ENCODE results near the gene NGLY1. TPM values are rescaled to one million over a fixed set of nuclear protein-coding genes. Genes with fewer than 3 reads are reported as not detected.

The NGLY1 gene
- total RNA-seq, 1 experiment from 2014 or later = 14.6 TPM

DNA sequence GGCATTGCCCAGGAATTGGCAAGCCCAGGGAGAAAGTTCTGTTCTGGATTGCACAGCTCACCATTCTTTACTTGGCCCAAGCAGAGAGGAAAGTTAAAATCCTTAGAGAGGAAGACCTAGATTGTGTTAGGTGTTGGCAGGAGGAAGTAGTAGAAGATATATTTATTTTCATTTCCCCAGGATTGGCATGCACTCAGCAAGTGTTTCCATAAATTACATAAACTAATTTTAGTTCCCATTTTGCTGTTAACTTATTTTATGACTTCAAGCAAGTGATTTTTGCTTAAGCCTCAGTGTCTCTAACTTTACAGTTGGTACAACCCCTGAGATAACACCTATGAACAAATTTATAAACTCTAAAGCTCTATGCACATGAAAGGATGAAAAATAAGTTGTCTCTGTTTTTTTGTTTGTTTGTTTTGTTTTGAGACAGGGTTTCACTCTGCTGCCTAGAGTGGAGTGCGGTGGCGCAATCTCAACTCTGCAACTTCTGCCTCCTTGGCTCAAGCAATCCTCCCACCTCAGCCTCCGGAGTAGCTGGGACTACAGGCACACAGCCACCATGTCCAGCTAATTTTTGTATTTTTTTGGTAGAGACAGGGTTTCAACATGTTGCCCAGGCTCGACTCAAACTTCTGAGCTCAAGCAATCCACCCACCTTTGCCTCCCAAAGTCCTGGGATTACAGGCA, 87.4 kb downstream of the NGLY1 start:
- no TSS peak for BruUV-seq (replicated peaks)
- in situ Hi-C loops (cut with HindIII; ENCODE audit: low pct_unique_long_range_greater_than_20kb, low sequenced_read_pairs) = no loop called here

DNA sequence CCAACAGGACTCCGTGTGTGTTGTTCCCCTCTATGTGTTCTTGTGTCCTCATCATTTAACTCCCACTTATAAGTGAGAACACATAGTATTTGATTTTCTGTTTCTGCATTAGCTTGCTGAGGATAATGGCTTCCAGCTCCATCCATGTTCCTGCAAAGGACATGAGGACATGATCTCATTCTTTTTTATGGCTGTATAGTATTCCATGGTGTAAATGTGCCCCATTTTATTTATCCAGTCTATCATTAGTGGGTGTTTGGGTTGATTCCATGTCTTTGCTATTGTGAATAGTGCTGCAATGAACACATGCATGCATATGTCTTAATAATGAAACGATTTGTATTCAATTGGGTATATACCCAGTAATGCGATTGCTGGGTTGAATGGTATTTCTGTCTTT, 90.0 kb downstream of the NGLY1 start:
- H3K4me3 ChIP-seq (ENCODE audit: low read depth in 2 of 2, low read length in 2 of 2) = no peak overlapping the region
- peaks cover 3% of the 10 kb centered on the region; the same call in 1 of the 2 replicates for H3K27me3 ChIP-seq (ENCODE audit: control insufficient read depth, insufficient read depth, low read length)
- no peak for DNase-seq (ENCODE audit: low read depth, low spot score)
- intact Hi-C loops (cut with micrococcal nuclease; ENCODE audit: unreplicated experiment) (no loop called here), in situ Hi-C loops (cut with HindIII; ENCODE audit: low pct_unique_long_range_greater_than_20kb, low sequenced_read_pairs) (no loop called here)
- H3K9me3 ChIP-seq (ENCODE audit: control insufficient read depth, insufficient read depth, low read depth, low read length) = no peaks in the 10 kb centered on the region
- H3K36me3 ChIP-seq (ENCODE audit: control insufficient read depth, insufficient read depth, low read length) = no peaks in the 10 kb centered on the region
- CTCF ChIA-PET = no interaction called here
- no peak overlapping the region for H3K27ac ChIP-seq (ENCODE audit: low read length)
- TF ChIP-seq, protein P1, sequence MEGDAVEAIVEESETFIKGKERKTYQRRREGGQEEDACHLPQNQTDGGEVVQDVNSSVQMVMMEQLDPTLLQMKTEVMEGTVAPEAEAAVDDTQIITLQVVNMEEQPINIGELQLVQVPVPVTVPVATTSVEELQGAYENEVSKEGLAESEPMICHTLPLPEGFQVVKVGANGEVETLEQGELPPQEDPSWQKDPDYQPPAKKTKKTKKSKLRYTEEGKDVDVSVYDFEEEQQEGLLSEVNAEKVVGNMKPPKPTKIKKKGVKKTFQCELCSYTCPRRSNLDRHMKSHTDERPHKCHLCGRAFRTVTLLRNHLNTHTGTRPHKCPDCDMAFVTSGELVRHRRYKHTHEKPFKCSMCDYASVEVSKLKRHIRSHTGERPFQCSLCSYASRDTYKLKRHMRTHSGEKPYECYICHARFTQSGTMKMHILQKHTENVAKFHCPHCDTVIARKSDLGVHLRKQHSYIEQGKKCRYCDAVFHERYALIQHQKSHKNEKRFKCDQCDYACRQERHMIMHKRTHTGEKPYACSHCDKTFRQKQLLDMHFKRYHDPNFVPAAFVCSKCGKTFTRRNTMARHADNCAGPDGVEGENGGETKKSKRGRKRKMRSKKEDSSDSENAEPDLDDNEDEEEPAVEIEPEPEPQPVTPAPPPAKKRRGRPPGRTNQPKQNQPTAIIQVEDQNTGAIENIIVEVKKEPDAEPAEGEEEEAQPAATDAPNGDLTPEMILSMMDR (IDR thresholded peaks at IDR 0.05) = no peak
- no peak for TF ChIP-seq TCF7L2 (IDR thresholded peaks at IDR 0.05; ENCODE audit: low read depth, low read length)
- no peak for TF ChIP-seq REST (IDR thresholded peaks at IDR 0.05; ENCODE audit: insufficient read depth in 1 of 2, low read depth in 2 of 2, low read length in 1 of 2)
- TF ChIP-seq SIN3A (IDR thresholded peaks at IDR 0.05; ENCODE audit: borderline replicate concordance, insufficient read depth, low read depth, low read length) = no peak
- no peak for TF ChIP-seq POLR2AphosphoS5 (IDR thresholded peaks at IDR 0.05; ENCODE audit: low read depth, low read length)
- H3K4me1 ChIP-seq (ENCODE audit: control insufficient read depth, insufficient read depth, low read length) = no peaks in the 10 kb centered on the region
- BruUV-seq (replicated peaks) = no TSS peak
- POLR2A ChIA-PET = no interaction called here
- no peak for ATAC-seq

More for the DNA sequence above, 87.4 kb downstream of the NGLY1 start:
- H3K36me3 ChIP-seq (ENCODE audit: control insufficient read depth, insufficient read depth, low read length) = no peaks in the 10 kb centered on the region
- ATAC-seq (no peak), DNase-seq (ENCODE audit: low read depth, low spot score) (no peak)
- H3K4me1 ChIP-seq (ENCODE audit: control insufficient read depth, insufficient read depth, low read length) = no peaks in the 10 kb centered on the region
- H3K27ac ChIP-seq (ENCODE audit: low read length) = no peak overlapping the region
- ChIA-PET POLR2A (no interaction called here), CTCF (no interaction called here)
- intact Hi-C loops (cut with micrococcal nuclease; ENCODE audit: unreplicated experiment) = no loop called here
- no peak for TF ChIP-seq TCF7L2 (IDR thresholded peaks at IDR 0.05; ENCODE audit: low read depth, low read length)
- TF ChIP-seq REST (IDR thresholded peaks at IDR 0.05; ENCODE audit: insufficient read depth in 1 of 2, low read depth in 2 of 2, low read length in 1 of 2) = no peak
- no peak for TF ChIP-seq POLR2AphosphoS5 (IDR thresholded peaks at IDR 0.05; ENCODE audit: low read depth, low read length)
- TF ChIP-seq, protein P1 (IDR thresholded peaks at IDR 0.05) = no peak
- no peak for TF ChIP-seq SIN3A (IDR thresholded peaks at IDR 0.05; ENCODE audit: borderline replicate concordance, insufficient read depth, low read depth, low read length)
- H3K4me3 ChIP-seq (ENCODE audit: low read depth in 2 of 2, low read length in 2 of 2) = no peak overlapping the region
- no peaks in the 10 kb centered on the region for H3K9me3 ChIP-seq (ENCODE audit: control insufficient read depth, insufficient read depth, low read depth, low read length)
- H3K27me3 ChIP-seq (ENCODE audit: control insufficient read depth, insufficient read depth, low read length) = no peaks in the 10 kb centered on the region; the same call in 1 of the 2 replicates

Data from Panc1 (cell line).